GM12874 (cell line): ENCODE measurements around the gene PROM2.

Experiments used
- CTCF ChIP-seq: IDR thresholded peaks from 2 replicates; pipeline ENCODE4 v1.5.1; 2011; ENCODE audit warnings: low read depth, mild to moderate bottlenecking, control low read depth, low read length, moderate library complexity; ENCODE audit not compliant: insufficient read depth

Gene PROM2

DNA sequence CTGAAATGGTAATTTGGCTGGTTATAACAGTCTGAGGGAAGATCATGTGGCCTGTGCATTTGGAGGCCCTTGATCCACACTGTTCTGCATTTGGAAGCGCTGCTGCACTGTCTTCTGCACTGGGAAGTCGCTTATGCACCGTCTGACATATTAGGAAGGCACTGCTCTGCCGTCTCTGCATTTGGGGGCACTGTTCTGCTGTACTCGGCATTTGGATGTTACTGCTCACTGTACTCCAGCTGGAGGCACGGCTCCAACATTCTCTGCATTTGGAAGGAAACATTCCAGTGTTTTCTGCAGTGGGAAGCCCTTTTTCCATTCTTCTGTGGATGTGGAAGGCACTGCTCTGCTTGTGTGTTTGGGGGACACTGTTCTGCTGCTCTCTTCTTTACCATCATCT is 9.6 kb upstream of the PROM2 start:
- TF ChIP-seq CTCF: no peak

DNA sequence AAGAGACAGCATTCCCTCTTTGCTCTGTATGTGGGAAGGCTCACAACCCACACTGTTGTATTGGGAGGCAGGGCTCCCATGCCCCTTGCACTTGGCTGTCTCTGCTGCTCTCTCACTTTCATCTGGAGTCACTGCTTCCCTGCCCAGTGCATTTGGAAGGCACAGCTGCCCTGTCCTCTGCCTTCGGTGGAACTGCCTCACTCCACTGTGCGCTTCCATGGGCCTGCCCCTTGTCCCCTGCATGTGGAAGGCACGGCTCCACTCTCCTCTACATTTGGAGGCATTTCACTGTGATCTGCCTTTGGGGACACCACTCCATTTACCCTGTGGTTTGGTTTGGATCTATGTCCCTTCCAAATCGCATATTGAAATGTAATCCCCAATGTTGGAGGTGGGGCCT is 9.1 kb upstream of the PROM2 start:
- TF ChIP-seq CTCF: no peak

DNA sequence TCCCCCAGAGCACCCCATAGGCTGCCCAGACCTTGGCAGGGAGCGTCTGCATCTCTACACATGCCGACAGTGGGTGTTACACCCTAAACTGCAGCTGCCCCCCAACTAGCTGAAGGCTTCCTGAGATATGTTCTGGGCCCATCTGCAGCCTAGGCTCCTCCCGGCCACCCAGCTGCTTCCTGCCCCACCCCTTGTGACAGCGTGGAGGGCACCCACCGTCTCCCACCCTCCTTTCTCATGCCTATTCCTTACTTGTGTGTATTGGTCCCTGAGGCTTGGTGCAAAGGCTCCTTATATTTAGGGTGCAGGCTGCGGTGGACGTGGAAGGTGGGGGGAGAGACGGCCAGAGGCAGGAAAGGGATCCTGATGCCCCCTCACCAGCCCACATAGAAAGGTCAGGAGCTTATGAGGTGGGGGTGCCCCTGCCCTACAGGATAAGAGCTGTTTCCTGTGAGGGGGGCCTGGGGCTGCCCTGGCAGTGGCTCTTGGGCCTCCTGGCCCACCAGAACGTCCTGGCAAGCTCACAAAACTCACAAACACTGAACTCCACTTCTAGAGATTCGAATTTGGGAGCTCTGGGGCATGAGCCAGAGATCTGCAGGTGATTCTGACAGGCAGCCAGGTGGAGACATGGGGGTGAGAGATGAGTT is 7.3 kb upstream of the PROM2 start:
- TF ChIP-seq CTCF: no peak

GRCh38 chr2:95267458-95268210 is 6.6 kb upstream of the PROM2 start:
- no peak for TF ChIP-seq CTCF

DNA sequence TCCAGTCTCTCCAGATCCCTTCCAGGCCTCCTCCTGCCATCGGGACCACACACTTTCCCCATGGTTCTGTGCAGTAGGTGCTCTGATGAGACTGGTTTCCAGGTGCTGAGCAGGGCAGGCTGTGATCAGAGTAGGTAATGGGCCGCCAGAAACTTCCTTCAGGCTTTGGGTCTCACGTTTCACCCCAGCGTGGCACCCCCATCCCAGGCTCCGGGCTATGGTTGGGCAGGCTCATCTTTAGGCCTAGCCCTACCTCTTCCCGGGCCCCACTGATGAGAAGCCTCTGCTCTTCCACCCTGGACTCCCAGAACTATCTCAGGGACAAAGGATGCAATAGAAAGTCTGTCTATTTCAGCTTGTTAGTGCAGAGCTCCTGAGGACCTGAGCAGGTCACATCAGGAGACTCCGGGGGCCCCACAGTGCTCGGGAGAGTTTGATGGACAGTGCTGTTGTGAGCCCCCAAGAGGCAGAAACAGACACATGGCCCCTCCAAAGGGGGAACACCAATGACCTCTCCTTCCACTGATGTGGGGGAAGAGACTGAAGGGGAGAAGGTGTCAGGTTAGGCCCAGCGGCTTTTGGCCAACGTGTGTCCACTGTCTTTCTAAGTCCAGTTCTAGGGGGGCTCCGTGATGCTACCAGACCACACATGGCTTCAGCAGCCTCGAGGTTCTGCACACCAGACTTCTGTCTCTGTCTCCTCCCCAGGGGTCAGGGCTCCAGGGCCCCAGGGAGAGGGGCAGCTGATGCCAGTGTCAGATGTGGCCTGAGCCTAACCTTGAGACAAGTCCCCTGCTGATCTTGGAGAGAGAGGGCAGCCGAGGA is 5.8 kb upstream of the PROM2 start:
- no peak for TF ChIP-seq CTCF

- TF ChIP-seq CTCF: no peak
Observed at GRCh38 chr2:95269036-95269680, 5.1 kb upstream of the PROM2 start.
